HG02973 (cell line): ENCODE data around the gene DNAH8.

Source experiments
- ATAC-seq: cut with Tn5 transposase; IDR thresholded peaks from one replicate; pipeline ENCODE4 v1.9.1; 2021; ENCODE audit warnings: moderate library complexity; ENCODE audit not compliant: unreplicated experiment

DNAH8 gene

GRCh38 chr6:38738261-38738660, 23.1 kb downstream of the DNAH8 start:
- ATAC-seq: no peak

DNA sequence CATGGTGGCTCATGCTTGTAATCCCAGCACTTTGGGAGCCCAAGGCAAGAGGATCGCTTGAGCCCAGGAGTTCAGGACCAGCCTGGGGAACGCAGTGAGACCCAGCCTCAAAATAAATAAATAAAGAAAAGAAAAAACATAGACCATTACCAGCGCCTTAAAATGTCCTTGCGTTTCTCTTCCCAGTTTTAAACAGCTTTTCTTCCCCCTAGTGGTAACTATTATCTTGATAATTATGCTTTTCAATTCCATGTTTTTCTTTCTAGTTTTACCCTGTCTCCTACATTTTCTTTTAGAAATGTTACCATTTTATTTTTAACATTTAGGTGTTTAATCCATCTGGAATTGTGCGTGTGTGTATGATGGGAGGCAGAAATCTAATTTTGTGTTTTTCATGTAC, 24.4 kb downstream of the DNAH8 start:
- no peak for ATAC-seq

DNA sequence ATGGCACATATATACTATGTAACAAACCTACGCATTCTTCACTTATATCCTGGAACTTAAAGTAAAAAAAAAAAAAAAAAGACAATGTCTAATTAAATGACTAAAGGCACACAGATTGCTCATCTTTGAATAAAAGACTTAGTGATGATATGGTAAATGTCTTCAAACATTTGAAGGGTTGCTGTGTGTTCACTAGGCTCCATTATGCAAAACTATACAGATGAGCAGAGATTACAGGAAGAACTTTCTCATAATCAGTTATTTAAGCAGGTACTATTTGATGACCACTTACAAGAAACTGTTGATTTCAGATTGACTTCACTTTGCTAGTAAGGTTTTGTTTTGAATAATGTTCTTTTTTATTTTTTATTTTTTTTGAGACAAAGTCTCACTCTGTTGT, 34.4 kb downstream of the DNAH8 start:
- no peak for ATAC-seq

GRCh38 chr6:38750968-38751615, 36.0 kb downstream of the DNAH8 start:
- ATAC-seq: no peak

DNA sequence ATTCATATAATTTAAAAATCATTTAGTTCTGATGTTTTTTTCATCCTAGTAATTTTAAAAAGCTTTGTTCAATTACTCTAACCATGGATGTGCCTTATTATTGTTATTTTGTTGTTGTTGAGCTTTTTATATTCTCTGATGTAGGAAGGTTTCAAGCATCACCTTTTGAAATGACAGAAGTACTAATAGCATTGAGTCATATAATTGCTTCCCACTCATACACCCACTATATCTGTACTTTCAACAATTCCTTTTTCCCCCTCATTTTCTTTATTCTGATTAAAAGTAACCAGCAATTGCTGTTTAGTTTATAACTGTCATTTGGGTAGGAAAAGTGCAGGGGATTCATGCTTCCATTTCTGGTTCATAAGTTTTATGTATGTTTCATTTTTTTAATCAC, 38.6 kb downstream of the DNAH8 start:
- ATAC-seq: no peak

DNA sequence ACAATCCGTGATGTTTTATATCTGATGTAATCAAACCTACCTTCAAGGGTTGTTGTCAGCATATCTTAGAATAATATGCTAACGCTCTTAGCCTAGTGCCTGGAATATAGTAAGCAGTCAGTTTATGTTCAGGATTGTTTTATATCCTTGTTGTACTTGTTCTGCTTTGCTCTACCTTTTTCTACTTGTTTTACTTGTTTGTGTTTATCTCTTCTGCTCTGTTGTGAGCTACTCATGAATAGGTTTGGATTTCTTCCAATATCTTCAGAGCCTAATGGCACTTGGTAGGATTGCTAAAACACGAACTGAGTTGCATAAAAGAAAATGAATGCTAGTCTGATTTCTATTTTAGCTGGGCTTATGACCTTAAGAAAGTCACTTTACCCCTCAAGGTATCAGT, 40.1 kb downstream of the DNAH8 start:
- no peak for ATAC-seq

- no peak for ATAC-seq
These were observed 40.8 kb downstream of the DNAH8 start for GRCh38 chr6:38755874-38756273.

DNA sequence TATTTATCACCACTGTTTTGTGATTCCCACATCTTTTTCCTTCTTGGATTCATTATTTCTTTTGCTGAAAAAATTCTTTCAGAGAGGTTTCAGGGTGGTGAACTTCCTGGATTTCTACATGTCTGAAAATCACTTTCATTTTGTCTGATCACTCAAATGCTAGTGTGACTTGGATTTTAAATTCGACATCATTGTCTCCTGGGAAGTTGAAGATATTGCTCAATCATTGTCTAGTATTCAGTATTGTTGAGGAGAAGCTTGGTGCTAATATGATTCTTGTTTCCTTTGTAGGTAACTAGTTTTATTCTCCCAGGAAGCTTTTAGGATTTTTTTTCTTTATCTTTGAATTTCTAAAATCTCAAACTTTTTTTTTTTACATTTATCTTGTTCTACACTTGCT, 45.0 kb downstream of the DNAH8 start:
- no peak for ATAC-seq

DNA sequence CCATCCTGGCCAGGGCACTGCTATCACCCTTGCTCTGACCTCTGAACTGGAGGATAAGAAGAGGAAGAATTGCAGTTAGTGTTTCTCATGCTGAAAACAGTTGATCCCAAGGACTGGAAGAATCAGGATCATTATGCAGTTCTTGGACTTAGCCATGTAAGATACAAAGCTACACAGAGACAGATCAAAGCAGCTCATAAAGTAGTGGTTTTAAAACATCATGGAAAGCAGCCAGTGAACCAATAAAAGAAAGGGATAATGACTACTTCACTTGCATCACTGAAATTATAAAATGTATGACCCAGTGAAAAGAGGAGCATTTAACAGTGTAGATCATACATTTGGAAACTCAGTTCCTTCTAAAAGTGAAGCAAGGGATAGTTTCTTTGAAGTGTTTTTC, 47.7 kb downstream of the DNAH8 start:
- ATAC-seq: no peak

DNA sequence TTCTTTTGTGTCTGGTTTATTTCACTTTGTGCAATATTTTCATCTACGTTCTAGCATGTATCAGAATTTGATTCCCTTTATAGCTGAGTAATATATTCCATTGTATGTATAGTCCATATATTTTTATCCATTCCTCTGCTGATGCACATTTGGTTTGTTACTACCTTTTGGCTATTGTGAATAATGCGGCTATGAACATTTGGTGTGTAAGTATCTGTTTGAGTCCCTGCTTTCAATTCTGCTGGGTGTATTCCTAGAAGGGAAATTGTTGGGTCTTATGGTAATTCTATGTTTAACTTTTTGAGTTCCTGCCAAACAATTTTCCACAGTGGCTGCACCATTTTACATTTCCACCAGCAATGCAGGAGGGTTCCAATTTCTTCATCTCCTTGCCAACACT, 52.4 kb downstream of the DNAH8 start:
- no peak for ATAC-seq

DNA sequence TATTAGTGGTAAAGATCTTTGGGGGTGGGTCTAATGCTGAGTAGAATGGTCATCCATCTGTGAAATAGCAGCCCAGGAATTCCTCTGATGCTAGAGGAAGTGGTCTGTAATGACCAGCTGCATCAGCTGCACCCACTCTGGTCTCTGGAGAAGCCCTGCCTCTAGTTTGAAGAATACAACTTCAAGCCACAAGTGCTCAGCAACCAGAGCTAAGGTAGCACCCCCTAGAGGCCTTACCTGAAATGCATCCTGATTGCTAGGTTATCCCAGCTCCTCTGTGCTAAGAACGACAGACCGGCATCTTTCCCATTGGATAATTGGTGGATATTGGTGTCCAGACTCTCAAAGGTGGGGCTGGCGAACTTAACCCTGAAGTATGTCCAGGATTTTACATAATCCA, 58.2 kb downstream of the DNAH8 start:
- no peak for ATAC-seq

GRCh38 chr6:38774929-38775707, 60.0 kb downstream of the DNAH8 start:
- ATAC-seq: no peak

- peak; percentile 55 for ATAC-seq
These were observed 60.8 kb downstream of the DNAH8 start for GRCh38 chr6:38775870-38776269.

DNA sequence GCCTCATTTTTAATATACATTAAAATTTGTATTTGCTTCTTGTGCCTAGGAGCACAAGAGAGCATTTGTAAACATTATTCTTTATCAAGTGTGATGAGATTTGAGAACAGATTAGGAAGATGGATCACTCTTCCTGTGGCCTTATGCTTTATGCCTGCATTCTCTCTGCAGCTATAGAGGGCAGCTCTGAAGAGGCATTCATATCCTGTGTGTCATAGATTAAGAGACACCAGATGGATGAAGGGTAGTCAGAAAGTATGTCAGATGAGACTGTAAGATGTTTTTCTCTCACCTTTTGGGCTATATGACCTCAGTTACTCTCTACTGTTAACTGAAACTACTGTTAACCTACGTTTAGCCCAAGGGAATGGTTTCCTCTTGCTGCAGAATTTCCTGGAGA, 61.4 kb downstream of the DNAH8 start:
- no peak for ATAC-seq

GRCh38 chr6:38779310-38780062, 64.4 kb downstream of the DNAH8 start:
- no peak for ATAC-seq

DNA sequence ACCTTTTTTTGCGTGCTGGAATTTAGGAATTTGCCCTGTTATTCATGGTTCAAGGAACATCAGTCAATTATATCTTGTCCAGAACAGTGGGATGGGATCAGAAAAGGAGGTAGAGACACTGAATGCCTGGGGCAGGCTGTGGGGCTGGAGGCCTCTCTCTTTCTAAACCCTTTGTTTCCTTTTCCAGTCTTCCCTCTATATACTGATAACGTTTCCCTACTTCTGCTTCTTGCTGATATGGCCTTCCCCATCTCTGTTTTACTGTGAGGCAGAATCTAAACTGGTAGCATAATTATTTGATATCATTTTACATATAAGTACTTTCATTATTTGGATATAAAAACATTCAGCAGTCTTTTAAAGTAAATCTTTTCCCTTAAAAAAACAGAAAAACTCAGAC, 67.5 kb downstream of the DNAH8 start:
- ATAC-seq: no peak

- ATAC-seq: no peak
These were observed 68.5 kb downstream of the DNAH8 start for GRCh38 chr6:38783443-38784228.

DNA sequence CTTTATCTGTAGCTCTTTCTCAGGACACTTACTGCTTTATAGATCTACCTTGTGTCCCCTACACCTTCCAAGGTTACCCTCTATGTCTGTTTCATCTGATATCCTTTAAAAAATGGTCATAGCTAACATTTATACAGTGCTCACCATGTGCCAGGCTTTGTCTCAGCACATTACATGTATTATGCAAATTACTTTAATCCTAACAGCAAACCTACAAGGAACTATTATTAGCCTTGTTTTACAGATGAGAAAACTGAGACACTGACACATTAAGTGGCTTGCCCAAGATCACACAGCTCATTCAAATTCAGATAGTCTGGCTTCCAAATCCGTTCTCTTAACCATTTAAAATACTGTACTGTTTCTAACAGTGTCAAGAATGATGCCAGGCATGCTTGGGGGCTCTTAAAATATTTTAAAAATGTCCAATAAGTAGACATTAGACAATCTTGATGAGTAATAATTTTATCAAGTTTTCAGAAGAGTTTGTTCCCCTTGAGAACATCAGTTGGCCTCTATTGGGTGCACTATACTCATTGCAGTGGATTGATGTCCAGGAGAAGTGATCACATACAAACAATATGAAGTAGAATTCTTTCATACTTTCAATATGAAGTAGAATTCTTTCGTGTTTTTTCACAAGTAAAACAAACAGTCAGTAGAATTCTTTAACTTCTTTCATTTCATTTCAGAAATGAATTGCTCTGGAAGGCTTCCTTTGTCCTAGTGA, 69.6 kb downstream of the DNAH8 start:
- ATAC-seq: no peak

GRCh38 chr6:38786486-38786885, 71.4 kb downstream of the DNAH8 start:
- no peak for ATAC-seq

DNA sequence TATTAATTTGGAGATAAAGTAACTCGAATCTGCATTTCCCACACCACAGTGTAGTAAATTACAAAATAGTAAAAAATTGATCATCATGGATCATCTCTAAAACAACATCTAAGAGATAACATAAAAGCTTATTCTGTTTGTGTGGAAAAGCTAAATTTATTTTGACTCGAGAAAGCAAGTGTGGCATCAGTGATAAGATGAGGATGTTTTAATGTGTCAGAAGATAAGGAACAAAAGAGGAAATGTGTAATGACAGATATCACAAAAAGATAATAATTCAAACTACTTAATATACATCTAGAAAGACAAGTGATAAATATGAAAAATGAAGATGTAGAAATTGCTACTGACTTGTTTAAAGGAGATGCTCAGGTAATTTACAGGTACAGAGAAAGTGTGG, 74.1 kb downstream of the DNAH8 start:
- ATAC-seq: no peak

GRCh38 chr6:38792356-38792755, 77.2 kb downstream of the DNAH8 start:
- no peak for ATAC-seq
